Mucosa of rectum (tissue), 2 donors: ENCODE results near the gene C3orf49.

ENCODE experiments used
- H3K27ac ChIP-seq, 2 donors: one replicate each; pipeline ENCODE4 v1.7.0; 2013; ENCODE audit warnings: inconsistent platforms in 2 of 2, low read depth in 2 of 2, low read length in 2 of 2
- H3K27me3 ChIP-seq, 2 donors: one replicate each; pipeline ENCODE4 v1.7.0; 2013; ENCODE audit warnings: low read length in 2 of 2; ENCODE audit not compliant: control insufficient read depth in 2 of 2, insufficient read depth in 2 of 2
- H3K36me3 ChIP-seq, 2 donors: one replicate each; pipeline ENCODE4 v1.7.0; 2013; ENCODE audit warnings: low read length in 2 of 2; ENCODE audit not compliant: control insufficient read depth in 2 of 2, insufficient read depth in 2 of 2
- H3K4me1 ChIP-seq, 2 donors: one replicate each; pipeline ENCODE4 v1.7.0; 2013; ENCODE audit warnings: low read length in 2 of 2, mild to moderate bottlenecking in 1 of 2; ENCODE audit not compliant: control insufficient read depth in 2 of 2, insufficient read depth in 2 of 2
- H3K4me3 ChIP-seq, 2 donors: one replicate each; pipeline ENCODE4 v1.7.0; 2013; ENCODE audit warnings: low read length in 2 of 2
- H3K9ac ChIP-seq, 2 donors: one replicate each; pipeline ENCODE4 v1.7.0; 2013; ENCODE audit warnings: low read length in 2 of 2, low read depth in 1 of 2, mild to moderate bottlenecking in 1 of 2
- H3K9me3 ChIP-seq, 2 donors: one replicate each; pipeline ENCODE4 v1.7.0; 2013; ENCODE audit warnings: low read length in 2 of 2; ENCODE audit not compliant: control insufficient read depth in 2 of 2
- donor health status: healthy.
- donor health status: Normal muscosa, but diverticular disease.

Gene C3orf49

GRCh38 chr3:63864008-63864964, 45.2 kb downstream of the C3orf49 start:
- Histone ChIP-seq H3K36me3 (no peaks in the 10 kb centered on the region), H3K4me1 (peaks cover 7 to 11% of the 10 kb centered on the region in 2 donors), H3K27me3 (no peaks in the 10 kb centered on the region), H3K27ac (peak overlapping the region; percentile 84), H3K9ac (peak overlapping the region; percentile 66 to 82), H3K9me3 (no peaks in the 10 kb centered on the region), H3K4me3 (peak overlapping the region; percentile 66 to 78)

GRCh38 chr3:63864965-63865327, 45.8 kb downstream of the C3orf49 start:
- H3K9me3 ChIP-seq: no peaks in the 10 kb centered on the region
- H3K27me3 ChIP-seq: no peaks in the 10 kb centered on the region
- peaks cover 7 to 11% of the 10 kb centered on the region in 2 donors for H3K4me1 ChIP-seq
- H3K9ac ChIP-seq: peak overlapping the region in 1 of 2 donors; percentile 82
- peak overlapping the region; percentile 66 to 78 for H3K4me3 ChIP-seq
- H3K27ac ChIP-seq: peak overlapping the region; percentile 84
- no peaks in the 10 kb centered on the region for H3K36me3 ChIP-seq

- Histone ChIP-seq H3K27me3 (no peaks in the 10 kb centered on the region), H3K9me3 (no peaks in the 10 kb centered on the region), H3K4me1 (peaks cover 5 to 11% of the 10 kb centered on the region in 2 donors), H3K36me3 (no peaks in the 10 kb centered on the region), H3K9ac (no peak overlapping the region), H3K27ac (no peak overlapping the region), H3K4me3 (no peak overlapping the region)
These were observed 48.1 kb downstream of the C3orf49 start for GRCh38 chr3:63867225-63867624.

GRCh38 chr3:63869940-63870614, 51.0 kb downstream of the C3orf49 start:
- no peak overlapping the region for H3K9ac ChIP-seq
- no peaks in the 10 kb centered on the region for H3K9me3 ChIP-seq
- H3K27me3 ChIP-seq: no peaks in the 10 kb centered on the region
- H3K36me3 ChIP-seq: no peaks in the 10 kb centered on the region
- peaks cover 0 to 3% of the 10 kb centered on the region in 2 donors for H3K4me1 ChIP-seq
- no peak overlapping the region for H3K27ac ChIP-seq
- no peak overlapping the region for H3K4me3 ChIP-seq

- Histone ChIP-seq H3K27ac (no peak overlapping the region), H3K27me3 (no peaks in the 10 kb centered on the region), H3K4me1 (peaks cover 0 to 2% of the 10 kb centered on the region in 2 donors), H3K36me3 (no peaks in the 10 kb centered on the region), H3K4me3 (no peak overlapping the region), H3K9me3 (no peaks in the 10 kb centered on the region), H3K9ac (no peak overlapping the region)
These were observed 51.5 kb downstream of the C3orf49 start for GRCh38 chr3:63870615-63871005.

- Histone ChIP-seq H3K9ac (no peak overlapping the region), H3K4me1 (peaks cover 0 to 5% of the 10 kb centered on the region in 2 donors), H3K36me3 (no peaks in the 10 kb centered on the region), H3K9me3 (no peaks in the 10 kb centered on the region), H3K27me3 (no peaks in the 10 kb centered on the region), H3K4me3 (no peak overlapping the region), H3K27ac (no peak overlapping the region)
These were observed 53.2 kb downstream of the C3orf49 start for GRCh38 chr3:63872135-63872924.

GRCh38 chr3:63874769-63875168, 55.7 kb downstream of the C3orf49 start:
- Histone ChIP-seq H3K4me3 (no peak overlapping the region), H3K27ac (no peak overlapping the region), H3K9ac (no peak overlapping the region), H3K27me3 (no peaks in the 10 kb centered on the region), H3K36me3 (no peaks in the 10 kb centered on the region), H3K4me1 (peaks cover 0 to 8% of the 10 kb centered on the region in 2 donors), H3K9me3 (no peaks in the 10 kb centered on the region)

- Histone ChIP-seq H3K9me3 (no peaks in the 10 kb centered on the region), H3K27ac (no peak overlapping the region), H3K27me3 (no peaks in the 10 kb centered on the region), H3K36me3 (no peaks in the 10 kb centered on the region), H3K9ac (no peak overlapping the region), H3K4me1 (peaks cover 0 to 13% of the 10 kb centered on the region in 2 donors), H3K4me3 (no peak overlapping the region)
These were observed 56.4 kb downstream of the C3orf49 start for GRCh38 chr3:63875510-63875909.

GRCh38 chr3:63876260-63876659, 57.2 kb downstream of the C3orf49 start:
- no peak overlapping the region for H3K4me3 ChIP-seq
- no peaks in the 10 kb centered on the region for H3K9me3 ChIP-seq
- peaks cover 0 to 18% of the 10 kb centered on the region in 2 donors for H3K4me1 ChIP-seq
- no peak overlapping the region for H3K9ac ChIP-seq
- H3K27ac ChIP-seq: no peak overlapping the region
- no peaks in the 10 kb centered on the region for H3K36me3 ChIP-seq
- no peaks in the 10 kb centered on the region for H3K27me3 ChIP-seq
